HL-60 (cell line): ENCODE measurements around the gene ANKRD17.
"Not testable (repeated sequence)": the region's sequence is repeated elsewhere in the genome, so short reads cannot be mapped to it uniquely, and the experiment has no call there.

Experiments used
- DNase-seq, 2 experiments: peaks; one replicate each; pipeline ENCODE4 v3.0.0-alpha.2; 2010 to 2020; ENCODE audit warnings: low read depth in 1 of 2, low spot score in 1 of 2
- H3K27ac ChIP-seq: fragments of 250-450 bp; sonication (Bioruptor Pico); replicated peaks from 2 replicates; pipeline ENCODE4 v1.5.1; 2020; ENCODE audit warnings: mild to moderate bottlenecking, moderate library complexity
- H3K27me3 ChIP-seq: fragments of 250-450 bp; sonication (Bioruptor Pico); 2 replicates; pipeline ENCODE4 v1.5.1; 2021; ENCODE audit warnings: mild to moderate bottlenecking, moderate library complexity; ENCODE audit not compliant: insufficient read depth, poor library complexity, severe bottlenecking
- H3K4me3 ChIP-seq: replicated peaks from 2 replicates; pipeline ENCODE4 v1.5.1; 2011; ENCODE audit warnings: mild to moderate bottlenecking, control low read depth, low read length; ENCODE audit not compliant: insufficient read depth
- CTCF ChIP-seq: IDR thresholded peaks from one replicate; pipeline ENCODE4 v1.5.1; 2011; ENCODE audit warnings: low read length, control low read depth, inconsistent platforms; ENCODE audit not compliant: insufficient read depth
- GABPA ChIP-seq: IDR thresholded peaks from 2 replicates; pipeline ENCODE4 v1.6.1; 2012; ENCODE audit warnings: low read depth
- POLR2AphosphoS5 ChIP-seq: IDR thresholded peaks from 2 replicates; pipeline ENCODE4 v1.6.1; 2012; ENCODE audit warnings: low read depth
- SPI1 ChIP-seq: IDR thresholded peaks from 2 replicates; pipeline ENCODE4 v1.6.1; 2012; ENCODE audit warnings: low read depth, mild to moderate bottlenecking, borderline replicate concordance
- TF ChIP-seq, protein P1 (sequence below): IDR thresholded peaks from 2 replicates; pipeline ENCODE4 v1.6.1; 2012; ENCODE audit warnings: low read depth; ENCODE audit not compliant: insufficient replicate concordance

The ANKRD17 gene

DNA sequence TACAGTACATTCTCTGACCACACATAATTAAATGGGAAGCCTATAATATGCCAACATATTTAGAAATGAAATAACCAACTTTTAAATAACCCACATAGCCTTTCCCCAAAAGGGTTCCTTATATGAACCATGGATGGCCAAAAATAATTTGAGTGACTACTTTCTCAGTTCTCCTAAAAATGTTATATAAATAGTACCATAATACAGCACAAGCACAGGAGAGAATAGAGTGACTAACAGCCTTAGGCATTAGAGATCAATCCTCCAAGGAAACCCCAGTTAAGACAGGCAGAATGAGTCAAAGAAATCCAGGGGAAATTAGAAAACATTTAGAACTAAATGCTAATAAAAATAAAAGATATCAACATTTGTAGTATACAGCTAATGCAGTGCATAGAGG lies 50.2 kb downstream of the ANKRD17 start:
- TF ChIP-seq CTCF (no peak), SPI1 (no peak), POLR2AphosphoS5 (no peak), GABPA (no peak)
- TF ChIP-seq, protein P1, sequence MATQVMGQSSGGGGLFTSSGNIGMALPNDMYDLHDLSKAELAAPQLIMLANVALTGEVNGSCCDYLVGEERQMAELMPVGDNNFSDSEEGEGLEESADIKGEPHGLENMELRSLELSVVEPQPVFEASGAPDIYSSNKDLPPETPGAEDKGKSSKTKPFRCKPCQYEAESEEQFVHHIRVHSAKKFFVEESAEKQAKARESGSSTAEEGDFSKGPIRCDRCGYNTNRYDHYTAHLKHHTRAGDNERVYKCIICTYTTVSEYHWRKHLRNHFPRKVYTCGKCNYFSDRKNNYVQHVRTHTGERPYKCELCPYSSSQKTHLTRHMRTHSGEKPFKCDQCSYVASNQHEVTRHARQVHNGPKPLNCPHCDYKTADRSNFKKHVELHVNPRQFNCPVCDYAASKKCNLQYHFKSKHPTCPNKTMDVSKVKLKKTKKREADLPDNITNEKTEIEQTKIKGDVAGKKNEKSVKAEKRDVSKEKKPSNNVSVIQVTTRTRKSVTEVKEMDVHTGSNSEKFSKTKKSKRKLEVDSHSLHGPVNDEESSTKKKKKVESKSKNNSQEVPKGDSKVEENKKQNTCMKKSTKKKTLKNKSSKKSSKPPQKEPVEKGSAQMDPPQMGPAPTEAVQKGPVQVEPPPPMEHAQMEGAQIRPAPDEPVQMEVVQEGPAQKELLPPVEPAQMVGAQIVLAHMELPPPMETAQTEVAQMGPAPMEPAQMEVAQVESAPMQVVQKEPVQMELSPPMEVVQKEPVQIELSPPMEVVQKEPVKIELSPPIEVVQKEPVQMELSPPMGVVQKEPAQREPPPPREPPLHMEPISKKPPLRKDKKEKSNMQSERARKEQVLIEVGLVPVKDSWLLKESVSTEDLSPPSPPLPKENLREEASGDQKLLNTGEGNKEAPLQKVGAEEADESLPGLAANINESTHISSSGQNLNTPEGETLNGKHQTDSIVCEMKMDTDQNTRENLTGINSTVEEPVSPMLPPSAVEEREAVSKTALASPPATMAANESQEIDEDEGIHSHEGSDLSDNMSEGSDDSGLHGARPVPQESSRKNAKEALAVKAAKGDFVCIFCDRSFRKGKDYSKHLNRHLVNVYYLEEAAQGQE: no peak
- Histone ChIP-seq H3K27me3 (no peaks in the 10 kb centered on the region), H3K27ac (no peak overlapping the region), H3K4me3 (no peak overlapping the region)
- no peak for DNase-seq

DNA sequence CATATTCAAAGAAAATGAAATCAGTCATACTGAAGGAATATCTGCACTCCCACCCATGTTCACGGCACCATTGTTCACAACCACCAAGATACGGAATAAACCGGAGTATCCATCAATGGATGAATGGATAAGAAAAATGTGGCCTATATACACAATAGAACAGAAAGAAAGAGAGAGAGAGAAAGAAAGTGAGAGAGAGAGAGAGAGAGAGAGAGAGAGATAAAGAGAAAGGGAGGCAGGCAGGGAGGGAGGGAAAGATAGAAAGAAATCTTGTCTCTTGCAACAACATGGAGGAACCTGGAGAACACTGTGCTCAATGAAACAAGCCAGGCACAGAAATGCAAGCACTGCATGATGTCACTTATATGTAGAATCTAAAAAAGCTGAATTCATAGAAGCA lies 52.4 kb downstream of the ANKRD17 start:
- no peak overlapping the region for H3K27ac ChIP-seq
- no peak for DNase-seq
- no peak overlapping the region for H3K4me3 ChIP-seq
- TF ChIP-seq CTCF (no peak), SPI1 (no peak), POLR2AphosphoS5 (no peak), GABPA (no peak)
- TF ChIP-seq, protein P1: no peak
- H3K27me3 ChIP-seq: no peaks in the 10 kb centered on the region

DNA sequence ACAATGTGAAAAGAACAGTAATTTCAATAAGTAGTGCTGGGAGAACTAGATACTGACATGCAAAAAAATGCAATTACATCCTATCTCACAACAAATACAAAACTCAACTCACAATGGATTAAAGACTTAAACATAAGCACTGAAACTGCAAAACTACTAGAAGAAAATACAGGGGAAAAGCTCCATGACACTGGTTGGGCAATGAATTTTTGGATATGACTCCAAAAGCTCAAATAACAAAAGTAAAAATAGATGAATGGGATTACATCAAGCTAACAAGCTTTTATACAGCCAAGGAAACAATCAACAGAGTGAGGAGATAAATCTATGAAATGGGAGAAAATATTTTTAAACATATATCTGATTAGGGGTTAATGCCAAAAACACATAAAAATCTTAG lies 53.1 kb downstream of the ANKRD17 start:
- no peak overlapping the region for H3K4me3 ChIP-seq
- H3K27me3 ChIP-seq: no peaks in the 10 kb centered on the region
- H3K27ac ChIP-seq: no peak overlapping the region
- TF ChIP-seq, protein P1: no peak
- no peak for TF ChIP-seq POLR2AphosphoS5
- TF ChIP-seq CTCF: no peak
- no peak for DNase-seq

DNA sequence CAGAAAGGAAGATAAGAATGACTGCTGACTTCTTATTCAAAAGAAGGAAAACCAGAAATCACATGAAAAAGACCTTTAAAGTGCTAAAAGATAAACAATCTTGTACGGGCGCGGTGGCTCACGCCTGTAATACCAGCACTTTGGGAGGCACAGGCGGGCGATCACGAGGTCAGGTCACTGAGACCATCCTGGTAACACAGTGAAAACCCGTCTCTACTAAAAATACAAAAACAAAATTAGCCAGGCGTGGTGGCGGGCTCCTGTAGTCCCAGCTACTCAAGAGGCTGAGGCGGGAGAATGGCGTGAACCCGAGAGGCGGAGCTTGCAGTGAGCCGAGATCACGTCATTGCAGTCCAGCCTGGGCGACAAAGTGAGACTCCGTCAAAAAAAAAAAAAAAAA lies 54.6 kb downstream of the ANKRD17 start:
- not testable (repeated sequence) for H3K27ac ChIP-seq, DNase-seq, H3K4me3 ChIP-seq, H3K27me3 ChIP-seq
